G401 (cell line): Measurements from ENCODE around the gene TUBA3D. TPM values are rescaled to one million over a fixed set of nuclear protein-coding genes. Genes with fewer than 3 reads are reported as not detected.
A peak's percentile ranks its signal among the peaks of the same experiment; 100 is the strongest.
"Not testable (repeated sequence)": the region's sequence is repeated elsewhere in the genome, so short reads cannot be mapped to it uniquely, and the experiment has no call there.

Source experiments
- DNase-seq: peaks from one replicate; pipeline ENCODE4 v3.0.0-alpha.2; 2015; ENCODE audit warnings: low spot score
- in situ Hi-C: cut with HindIII; loops from 2 replicates; pipeline ENCODE4 v1.10.0; 2016; ENCODE audit warnings: low sequenced_read_pairs, mixed read lengths
- total RNA-seq: library from RNA; depleted of rRNA; stranded (reverse); fragments of >200 nt; shearing (Covaris generic); gene quantifications from 2 replicates; pipeline ENCODE4 v1.2.3, GENCODE V29; 2014

Gene TUBA3D
- total RNA-seq, 1 experiment from 2014 or later: not detected

GRCh38 chr2:131511291-131511968 is 35.5 kb downstream of the TUBA3D start:
- DNase-seq, in situ Hi-C loops: not testable (repeated sequence)

- in situ Hi-C loops, DNase-seq: not testable (repeated sequence)
Measured at GRCh38 chr2:131511969-131512870, 36.3 kb downstream of the TUBA3D start.

GRCh38 chr2:131514408-131515166 is 38.7 kb downstream of the TUBA3D start:
- DNase-seq, in situ Hi-C loops: not testable (repeated sequence)

GRCh38 chr2:131515235-131515634 is 39.3 kb downstream of the TUBA3D start:
- in situ Hi-C loops, DNase-seq: not testable (repeated sequence)

- DNase-seq: no peak
- in situ Hi-C loops: no loop called here
Measured at GRCh38 chr2:131516011-131516410, 40.1 kb downstream of the TUBA3D start.

- peak; percentile 14 for DNase-seq
- in situ Hi-C loops: not testable (repeated sequence)
Measured at GRCh38 chr2:131516621-131517020, 40.7 kb downstream of the TUBA3D start.

GRCh38 chr2:131517106-131517831 is 41.4 kb downstream of the TUBA3D start:
- no peak for DNase-seq
- in situ Hi-C loops: no loop called here

GRCh38 chr2:131517856-131518255 is 41.9 kb downstream of the TUBA3D start:
- in situ Hi-C loops, DNase-seq: not testable (repeated sequence)

GRCh38 chr2:131518531-131518930 is 42.6 kb downstream of the TUBA3D start:
- in situ Hi-C loops, DNase-seq: not testable (repeated sequence)

GRCh38 chr2:131519466-131519865 is 43.5 kb downstream of the TUBA3D start:
- peak; percentile 4 for DNase-seq
- in situ Hi-C loops: no loop called here

GRCh38 chr2:131519871-131520470 is 44.1 kb downstream of the TUBA3D start:
- in situ Hi-C loops: not testable (repeated sequence)
- peak; percentile 42 for DNase-seq

GRCh38 chr2:131520526-131520925 is 44.6 kb downstream of the TUBA3D start:
- peak; percentile 48 for DNase-seq
- in situ Hi-C loops: no loop called here

GRCh38 chr2:131521524-131521923 is 45.6 kb downstream of the TUBA3D start:
- DNase-seq, in situ Hi-C loops: not testable (repeated sequence)

GRCh38 chr2:131521961-131522781 is 46.3 kb downstream of the TUBA3D start:
- in situ Hi-C loops: no loop called here
- DNase-seq: no peak

- DNase-seq, in situ Hi-C loops: not testable (repeated sequence)
Measured at GRCh38 chr2:131525256-131525655, 49.3 kb downstream of the TUBA3D start.

GRCh38 chr2:131527131-131528001 is 51.4 kb downstream of the TUBA3D start, which contains the start of gene CCDC74A:
Gene CCDC74A (plus strand): TSS chr2:131527888. CDS start chr2:131527971, 83 bp downstream.
- in situ Hi-C loops: not testable (repeated sequence)
- peak; percentile 67 for DNase-seq
